Activated CD4-positive, alpha-beta T cell treated with anti-CD3 and anti-CD28 coated beads, Interleukin-2, amount 50 U/mL, for 24 hours (primary cell): ENCODE data around the gene HEATR5A.
"Not testable (repeated sequence)": the region's sequence is repeated elsewhere in the genome, so short reads cannot be mapped to it uniquely, and the experiment has no call there.

ENCODE experiments used
- DNase-seq, 2 donors: peaks; one replicate each; pipeline ENCODE4 v3.0.0-alpha.2; 2020; ENCODE audit warnings: low read depth in 1 of 2, low spot score in 1 of 2

Gene HEATR5A

GRCh38 chr14:31259040-31259435 is 161.3 kb downstream of the HEATR5A start:
- not testable (repeated sequence) for DNase-seq

- no peak for DNase-seq
Observed at GRCh38 chr14:31258427-31259039, 161.8 kb downstream of the HEATR5A start.

- DNase-seq, result not testable (repeated sequence)
Observed at GRCh38 chr14:31257554-31258426, 162.6 kb downstream of the HEATR5A start.

- DNase-seq, result no peak
Observed at GRCh38 chr14:31257244-31257553, 163.2 kb downstream of the HEATR5A start.

GRCh38 chr14:31256534-31257243 is 163.7 kb downstream of the HEATR5A start:
- no peak for DNase-seq

- not testable (repeated sequence) for DNase-seq
Observed at GRCh38 chr14:31255918-31256317, 164.4 kb downstream of the HEATR5A start.

GRCh38 chr14:31255286-31255685 is 165.1 kb downstream of the HEATR5A start:
- no peak for DNase-seq

- no peak for DNase-seq
Observed at GRCh38 chr14:31253746-31254471, 166.4 kb downstream of the HEATR5A start.

GRCh38 chr14:31252865-31253264 is 167.5 kb downstream of the HEATR5A start:
- no peak for DNase-seq

- no peak for DNase-seq
Observed at GRCh38 chr14:31251028-31251958, 169.1 kb downstream of the HEATR5A start.

- DNase-seq, result no peak
Observed at GRCh38 chr14:31244626-31245025, 175.7 kb downstream of the HEATR5A start.

- DNase-seq, result no peak
Observed at GRCh38 chr14:31243860-31244259, 176.5 kb downstream of the HEATR5A start.

GRCh38 chr14:31242161-31242940 is 178.0 kb downstream of the HEATR5A start:
- not testable (repeated sequence) for DNase-seq
